DOHH2 (cell line): Measurements from ENCODE around the gene ZNF474.

ENCODE experiments used
- H3F3A ChIP-seq: fragments of 200-600 bp; sonication (generic), shearing (Covaris generic); 2 replicates; pipeline ENCODE4 v1.6.0; 2016; ENCODE audit warnings: antibody characterized with exemption, mild to moderate bottlenecking; ENCODE audit not compliant: control insufficient read depth, insufficient read depth
- H3K27ac ChIP-seq: fragments of 200-600 bp; sonication (generic); 2 replicates; pipeline ENCODE4 v1.5.1; 2014; ENCODE audit warnings: low read depth, mild to moderate bottlenecking, low read length, moderate library complexity
- H3K27me3 ChIP-seq: fragments of 200-600 bp; sonication (generic); 2 replicates; pipeline ENCODE4 v1.6.1; 2014; ENCODE audit warnings: mild to moderate bottlenecking, low read length, mixed read lengths; ENCODE audit not compliant: control insufficient read depth
- H3K36me3 ChIP-seq: fragments of 200-600 bp; sonication (generic); 2 replicates; pipeline ENCODE4 v1.6.1; 2014; ENCODE audit warnings: mild to moderate bottlenecking, low read length, moderate library complexity, mixed read lengths; ENCODE audit not compliant: control insufficient read depth
- H3K4me1 ChIP-seq: fragments of 200-600 bp; sonication (generic); 2 replicates; pipeline ENCODE4 v1.6.1; 2014; ENCODE audit warnings: mild to moderate bottlenecking, low read length, mixed read lengths; ENCODE audit not compliant: control insufficient read depth
- H3K4me2 ChIP-seq: fragments of 200-600 bp; sonication (generic); 2 replicates; pipeline ENCODE4 v1.6.0; 2014; ENCODE audit warnings: mild to moderate bottlenecking, low read length, moderate library complexity
- H3K4me3 ChIP-seq: fragments of 200-600 bp; sonication (generic); 2 replicates; pipeline ENCODE4 v1.5.1; 2014; ENCODE audit warnings: mild to moderate bottlenecking, low read length, mixed read lengths
- H3K79me2 ChIP-seq: fragments of 200-600 bp; sonication (generic); 2 replicates; pipeline ENCODE4 v1.6.1; 2014; ENCODE audit warnings: mild to moderate bottlenecking, low read length, mixed read lengths; ENCODE audit not compliant: control insufficient read depth
- H3K9me2 ChIP-seq: fragments of 200-600 bp; sonication (generic); replicated peaks from 2 replicates; pipeline ENCODE4 v1.6.1; 2014; ENCODE audit warnings: mild to moderate bottlenecking, low read length, mixed read lengths; ENCODE audit not compliant: control insufficient read depth
- H3K9me3 ChIP-seq: fragments of 200-600 bp; sonication (generic); 2 replicates; pipeline ENCODE4 v1.6.1; 2014; ENCODE audit warnings: antibody characterized with exemption, low read length, mixed read lengths; ENCODE audit not compliant: control insufficient read depth, insufficient read depth
- H4K20me1 ChIP-seq: fragments of 200-600 bp; sonication (generic); 2 replicates; pipeline ENCODE4 v1.6.0; 2014; ENCODE audit warnings: low read depth, mild to moderate bottlenecking, antibody characterized with exemption, low read length, moderate library complexity; ENCODE audit not compliant: control insufficient read depth, insufficient read depth
- CTCF ChIP-seq: fragments of 200-600 bp; sonication (generic); IDR thresholded peaks from one replicate; pipeline ENCODE4 v1.5.1; 2014; ENCODE audit warnings: antibody characterized with exemption, mild to moderate bottlenecking, low read depth, low read length; ENCODE audit not compliant: poor library complexity, severe bottlenecking
- EZH2phosphoT487 ChIP-seq: fragments of 200-600 bp; sonication (generic); IDR thresholded peaks from 2 replicates; pipeline ENCODE4 v1.6.1; 2017; ENCODE audit warnings: borderline replicate concordance, mild to moderate bottlenecking, antibody characterized with exemption, low read length, moderate library complexity, mixed read lengths

ZNF474 gene

GRCh38 chr5:122107016-122107415 lies 22.3 kb upstream of the ZNF474 start:
- H3K36me3 ChIP-seq: no peaks in the 10 kb centered on the region
- no peak overlapping the region for H3K27ac ChIP-seq
- no peak overlapping the region for H3K4me2 ChIP-seq
- H3K79me2 ChIP-seq: no peaks in the 10 kb centered on the region
- no peaks in the 10 kb centered on the region for H3K4me1 ChIP-seq
- no peaks in the 10 kb centered on the region for H3K27me3 ChIP-seq
- H4K20me1 ChIP-seq: no peaks in the 10 kb centered on the region
- no peaks in the 10 kb centered on the region for H3K9me2 ChIP-seq
- H3K9me3 ChIP-seq: no peaks in the 10 kb centered on the region
- H3F3A ChIP-seq: no peaks in the 10 kb centered on the region
- H3K4me3 ChIP-seq: no peak overlapping the region
- TF ChIP-seq CTCF: no peak
- no peak for TF ChIP-seq EZH2phosphoT487

DNA sequence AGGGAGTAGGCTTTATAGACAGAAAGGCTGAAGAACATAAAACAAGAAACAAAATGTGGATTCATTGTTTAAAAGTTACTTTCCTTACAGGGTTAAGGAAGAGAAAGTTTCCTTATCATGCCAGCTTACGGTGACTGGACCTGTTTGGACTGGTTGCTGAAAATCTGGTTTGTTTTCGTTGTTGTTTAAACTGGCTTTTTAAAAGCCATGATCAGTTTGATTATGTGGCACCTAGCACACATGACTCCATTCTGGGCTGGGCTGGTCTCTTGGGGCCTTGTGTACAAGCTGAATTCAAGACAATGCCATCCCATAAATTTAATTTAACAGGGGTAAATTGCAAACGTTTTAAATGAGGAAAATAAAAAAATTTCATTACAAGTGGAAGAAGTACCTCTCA lies 18.4 kb upstream of the ZNF474 start:
- H3K4me1 ChIP-seq: no peaks in the 10 kb centered on the region
- no peak overlapping the region for H3K27ac ChIP-seq
- H3K4me2 ChIP-seq: no peak overlapping the region
- H3K36me3 ChIP-seq: no peaks in the 10 kb centered on the region
- H3K27me3 ChIP-seq: no peaks in the 10 kb centered on the region
- H3K79me2 ChIP-seq: no peaks in the 10 kb centered on the region
- H4K20me1 ChIP-seq: no peaks in the 10 kb centered on the region
- no peak overlapping the region for H3K4me3 ChIP-seq
- no peaks in the 10 kb centered on the region for H3K9me2 ChIP-seq
- no peaks in the 10 kb centered on the region for H3F3A ChIP-seq
- TF ChIP-seq EZH2phosphoT487 (no peak), CTCF (no peak)
- no peaks in the 10 kb centered on the region for H3K9me3 ChIP-seq

- no peaks in the 10 kb centered on the region for H3K9me3 ChIP-seq
- no peak overlapping the region for H3K4me3 ChIP-seq
- TF ChIP-seq CTCF: no peak
- TF ChIP-seq EZH2phosphoT487: no peak
- no peaks in the 10 kb centered on the region for H4K20me1 ChIP-seq
- no peak overlapping the region for H3K27ac ChIP-seq
- H3K27me3 ChIP-seq: no peaks in the 10 kb centered on the region
- no peaks in the 10 kb centered on the region for H3K36me3 ChIP-seq
- H3K4me2 ChIP-seq: no peak overlapping the region
- no peaks in the 10 kb centered on the region for H3F3A ChIP-seq
- H3K9me2 ChIP-seq: no peaks in the 10 kb centered on the region
- no peaks in the 10 kb centered on the region for H3K4me1 ChIP-seq
- no peaks in the 10 kb centered on the region for H3K79me2 ChIP-seq
These were observed 17.9 kb upstream of the ZNF474 start for GRCh38 chr5:122111460-122111859.

GRCh38 chr5:122112063-122112462 lies 17.3 kb upstream of the ZNF474 start:
- Histone ChIP-seq H3K27me3 (no peaks in the 10 kb centered on the region), H3K79me2 (no peaks in the 10 kb centered on the region), H3K27ac (no peak overlapping the region), H3K4me2 (no peak overlapping the region), H4K20me1 (no peaks in the 10 kb centered on the region), H3K36me3 (no peaks in the 10 kb centered on the region), H3K4me3 (no peak overlapping the region), H3F3A (no peaks in the 10 kb centered on the region), H3K9me2 (no peaks in the 10 kb centered on the region), H3K4me1 (no peaks in the 10 kb centered on the region), H3K9me3 (no peaks in the 10 kb centered on the region)
- TF ChIP-seq CTCF (no peak), EZH2phosphoT487 (no peak)
